OCI-LY3 (cell line): ENCODE data around the gene ELAVL3.

Experiments used
- CTCF ChIP-seq: fragments of 200-600, 300-600 bp; sonication (generic); IDR thresholded peaks from 2 replicates; pipeline ENCODE4 v1.5.1; 2014; ENCODE audit warnings: antibody characterized with exemption, low read length, low read depth
- EZH2phosphoT487 ChIP-seq: fragments of 200-600 bp; shearing (Covaris generic); IDR thresholded peaks from 2 replicates; pipeline ENCODE4 v1.6.1; 2018; ENCODE audit warnings: antibody characterized with exemption, mixed run types, low read depth

DNA sequence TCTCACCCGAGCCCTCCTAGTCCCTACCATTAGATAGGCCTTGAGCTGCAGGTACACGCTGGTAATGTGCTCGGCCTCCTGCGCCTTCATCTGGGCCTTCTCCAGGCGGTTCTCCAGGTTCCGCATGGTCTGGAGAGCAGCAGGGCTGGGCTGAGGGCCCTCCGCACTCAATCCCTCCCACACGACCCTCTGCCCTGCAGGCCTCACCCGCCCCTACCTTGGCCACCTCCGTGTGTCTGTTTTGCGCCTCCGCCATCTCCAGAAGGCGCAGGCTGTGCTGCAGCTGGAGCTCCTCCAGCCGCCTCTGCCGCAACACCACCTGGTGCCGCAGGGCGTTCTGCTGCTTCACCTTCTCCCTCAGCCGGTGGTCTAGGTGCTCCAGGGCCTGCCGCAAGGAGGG, 54.2 kb downstream of the ELAVL3 start:
- no peak for TF ChIP-seq CTCF
- no peak for TF ChIP-seq EZH2phosphoT487
